ENCODE results near the gene RNF8. TPM values are rescaled to one million over a fixed set of nuclear protein-coding genes. Genes with fewer than 3 reads are reported as not detected.

The RNF8 gene
- total and polyA plus RNA-seq, 2 donors (not counting 1 experiment from before 2014, with no cell fraction given): 19.5 to 20.6 TPM

- Histone ChIP-seq H3K4me1 (ENCODE audit: control insufficient read depth, extremely low read depth, insufficient read depth, low read length) (no peaks in the 10 kb centered on the region), H3K36me3 (ENCODE audit: control insufficient read depth, insufficient read depth, low read length) (peaks cover 2% of the 10 kb centered on the region), H3K9ac (ENCODE audit: insufficient read depth, low read length) (no peak overlapping the region), H3K79me2 (ENCODE audit: control insufficient read depth, insufficient read depth, low read length) (peaks cover 32% of the 10 kb centered on the region), H2AFZ (ENCODE audit: low read length) (no peak overlapping the region), H3K27me3 (ENCODE audit: control insufficient read depth, insufficient read depth, low read length) (no peaks in the 10 kb centered on the region), H3K27ac (ENCODE audit: insufficient read depth, low read length) (no peak overlapping the region), H4K20me1 (ENCODE audit: control insufficient read depth, extremely low read depth, insufficient read depth, low read length) (peaks cover 2% of the 10 kb centered on the region), H3K4me2 (ENCODE audit: extremely low read depth, insufficient read depth, low read length) (no peak overlapping the region), H3K9me3 (ENCODE audit: control insufficient read depth, insufficient read depth, low read depth, low read length) (no peaks in the 10 kb centered on the region), H3K4me3 (replicated peaks in 1 of 4; ENCODE audit: control extremely low read depth in 1 of 4, insufficient read depth in 1 of 4, low read depth in 3 of 4, low read length in 4 of 4) (no peak overlapping the region)
- no peak for DNase-seq (ENCODE audit: low read depth in 2 of 2)
- no peak for TF ChIP-seq EZH2 (IDR thresholded peaks at IDR 0.05; ENCODE audit: low read length, missing control alignments)
- no peak for TF ChIP-seq CTCF (conservative IDR thresholded peaks at IDR 0.05 in 1 of 2, IDR thresholded peaks at IDR 0.05 in 1 of 2; ENCODE audit: low read depth in 1 of 2, low read length in 2 of 2)
Measured at GRCh38 chr6:37357860-37358259, 4.1 kb downstream of the RNF8 start.

GRCh38 chr6:37359039-37359438 lies 5.3 kb downstream of the RNF8 start:
- Histone ChIP-seq H3K27ac (ENCODE audit: insufficient read depth, low read length) (no peak overlapping the region), H2AFZ (ENCODE audit: low read length) (no peak overlapping the region), H3K27me3 (ENCODE audit: control insufficient read depth, insufficient read depth, low read length) (no peaks in the 10 kb centered on the region), H3K9ac (ENCODE audit: insufficient read depth, low read length) (no peak overlapping the region), H4K20me1 (ENCODE audit: control insufficient read depth, extremely low read depth, insufficient read depth, low read length) (peaks cover 2% of the 10 kb centered on the region), H3K4me2 (ENCODE audit: extremely low read depth, insufficient read depth, low read length) (no peak overlapping the region), H3K36me3 (ENCODE audit: control insufficient read depth, insufficient read depth, low read length) (peaks cover 2% of the 10 kb centered on the region), H3K4me3 (replicated peaks in 1 of 4; ENCODE audit: control extremely low read depth in 1 of 4, insufficient read depth in 1 of 4, low read depth in 3 of 4, low read length in 4 of 4) (no peak overlapping the region), H3K79me2 (ENCODE audit: control insufficient read depth, insufficient read depth, low read length) (peaks cover 30% of the 10 kb centered on the region), H3K4me1 (ENCODE audit: control insufficient read depth, extremely low read depth, insufficient read depth, low read length) (no peaks in the 10 kb centered on the region), H3K9me3 (ENCODE audit: control insufficient read depth, insufficient read depth, low read depth, low read length) (no peaks in the 10 kb centered on the region)
- DNase-seq (ENCODE audit: low read depth in 2 of 2): no peak
- no peak for TF ChIP-seq CTCF (conservative IDR thresholded peaks at IDR 0.05 in 1 of 2, IDR thresholded peaks at IDR 0.05 in 1 of 2; ENCODE audit: low read depth in 1 of 2, low read length in 2 of 2)
- no peak for TF ChIP-seq EZH2 (IDR thresholded peaks at IDR 0.05; ENCODE audit: low read length, missing control alignments)

- no peaks in the 10 kb centered on the region for H3K9me3 ChIP-seq (ENCODE audit: control insufficient read depth, insufficient read depth, low read depth, low read length)
- no peak overlapping the region for H3K4me2 ChIP-seq (ENCODE audit: extremely low read depth, insufficient read depth, low read length)
- H3K27me3 ChIP-seq (ENCODE audit: control insufficient read depth, insufficient read depth, low read length): no peaks in the 10 kb centered on the region
- H3K9ac ChIP-seq (ENCODE audit: insufficient read depth, low read length): no peak overlapping the region
- TF ChIP-seq CTCF (conservative IDR thresholded peaks at IDR 0.05 in 1 of 2, IDR thresholded peaks at IDR 0.05 in 1 of 2; ENCODE audit: low read depth in 1 of 2, low read length in 2 of 2): no peak
- no peak for TF ChIP-seq EZH2 (IDR thresholded peaks at IDR 0.05; ENCODE audit: low read length, missing control alignments)
- H3K27ac ChIP-seq (ENCODE audit: insufficient read depth, low read length): no peak overlapping the region
- no peak for DNase-seq (ENCODE audit: low read depth in 2 of 2)
- no peaks in the 10 kb centered on the region for H3K4me1 ChIP-seq (ENCODE audit: control insufficient read depth, extremely low read depth, insufficient read depth, low read length)
- no peak overlapping the region for H3K4me3 ChIP-seq (replicated peaks in 1 of 4; ENCODE audit: control extremely low read depth in 1 of 4, insufficient read depth in 1 of 4, low read depth in 3 of 4, low read length in 4 of 4)
- peaks cover 2% of the 10 kb centered on the region for H3K36me3 ChIP-seq (ENCODE audit: control insufficient read depth, insufficient read depth, low read length)
- peaks cover 2% of the 10 kb centered on the region for H3K79me2 ChIP-seq (ENCODE audit: control insufficient read depth, insufficient read depth, low read length)
- no peak overlapping the region for H2AFZ ChIP-seq (ENCODE audit: low read length)
- no peaks in the 10 kb centered on the region for H4K20me1 ChIP-seq (ENCODE audit: control insufficient read depth, extremely low read depth, insufficient read depth, low read length)
Measured at GRCh38 chr6:37362101-37362828, 8.5 kb downstream of the RNF8 start.

Measured in fibroblast of lung (primary cell).